NCI-H2196 (cell line): ENCODE results near the gene PDE8B.
"Not testable (repeated sequence)": the region's sequence is repeated elsewhere in the genome, so short reads cannot be mapped to it uniquely, and the experiment has no call there.

Experiments used
- DNase-seq: peaks from one replicate; lab custom pipeline; 2025; ENCODE audit not compliant: unreplicated experiment; lab: John Stamatoyannopoulos, UW

The PDE8B gene

GRCh38 chr5:77427998-77428397, 217.5 kb downstream of the PDE8B start:
- DNase-seq, result no peak

DNA sequence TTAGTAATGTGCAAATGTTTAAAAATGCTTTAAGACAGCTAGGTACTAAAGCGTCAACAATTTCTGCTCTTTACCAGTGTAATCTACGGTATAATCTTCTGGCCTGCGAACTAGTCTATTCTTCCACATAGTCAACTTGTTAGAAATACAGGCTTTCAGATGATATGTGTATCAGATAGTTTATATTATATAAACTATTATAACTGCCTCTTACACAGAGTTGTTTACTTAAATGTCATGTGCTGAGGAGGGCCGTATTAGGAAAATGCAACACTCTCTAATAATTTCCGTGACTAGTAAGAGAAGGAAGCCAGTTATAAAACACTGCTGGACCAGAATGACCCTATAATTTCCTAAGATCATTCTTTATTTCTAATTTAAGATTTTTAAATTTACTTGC, 218.0 kb downstream of the PDE8B start:
- no peak for DNase-seq

DNA sequence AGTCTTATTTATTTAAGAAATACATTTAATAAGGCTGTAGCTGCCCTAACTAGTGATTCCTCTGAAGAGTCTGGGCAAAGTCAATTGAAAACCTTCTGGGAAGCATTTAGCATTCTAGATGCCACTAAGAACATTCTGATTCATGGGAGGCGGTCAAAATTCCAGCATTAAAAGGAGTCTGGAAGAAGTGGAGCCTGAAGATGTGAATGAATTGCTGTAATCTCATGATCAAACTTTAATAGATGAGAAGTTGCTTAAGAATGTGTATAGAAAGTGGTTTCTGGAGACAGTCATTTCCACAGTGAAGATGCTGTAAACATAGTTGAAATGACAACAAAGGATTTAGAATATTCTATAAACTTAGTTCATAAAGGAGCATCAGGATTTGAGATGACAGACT, 220.2 kb downstream of the PDE8B start:
- no peak for DNase-seq

- no peak for DNase-seq
These were observed 220.8 kb downstream of the PDE8B start for GRCh38 chr5:77431286-77431685.

- DNase-seq, result no peak
These were observed 221.2 kb downstream of the PDE8B start for GRCh38 chr5:77431719-77432118.

GRCh38 chr5:77437194-77437593, 226.7 kb downstream of the PDE8B start:
- peak; percentile 33 for DNase-seq

DNA sequence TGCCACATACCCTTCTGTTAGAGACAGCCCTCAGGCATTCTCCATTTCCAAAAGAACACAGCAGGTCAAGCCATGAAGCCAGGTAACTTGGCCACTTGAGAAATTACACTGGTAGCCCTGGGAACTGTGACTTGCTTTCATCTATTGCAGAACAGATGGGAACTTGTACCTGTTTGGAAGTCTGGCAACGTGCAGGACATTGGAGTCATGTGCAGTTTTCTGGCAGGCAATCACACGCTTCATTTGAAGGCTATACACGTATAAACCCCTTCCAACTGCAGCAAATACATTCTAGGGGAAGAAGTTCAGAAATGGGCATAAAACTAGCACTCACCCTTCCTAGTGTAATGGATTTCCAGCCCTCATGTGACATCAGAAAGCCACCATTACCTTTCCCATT, 227.6 kb downstream of the PDE8B start:
- DNase-seq, result no peak

DNA sequence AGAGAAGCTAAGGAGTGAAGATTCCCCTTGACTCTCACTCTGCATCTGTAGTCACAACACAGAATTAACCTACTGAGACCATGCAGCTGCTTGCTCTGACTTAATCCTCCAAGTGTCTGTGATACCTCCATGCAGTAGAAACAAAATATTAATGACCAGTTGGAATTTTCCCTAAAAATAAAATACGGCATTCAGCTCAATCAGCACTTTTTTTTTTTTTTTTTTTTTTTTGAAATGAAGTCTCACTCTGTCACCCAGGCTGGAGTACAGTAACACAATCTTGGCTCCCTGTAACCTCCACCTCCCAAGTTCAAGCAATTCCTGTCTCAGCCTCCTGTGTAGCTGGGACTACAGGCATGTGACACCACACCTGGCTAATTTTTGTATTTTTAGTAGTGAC, 233.2 kb downstream of the PDE8B start:
- no peak for DNase-seq

DNA sequence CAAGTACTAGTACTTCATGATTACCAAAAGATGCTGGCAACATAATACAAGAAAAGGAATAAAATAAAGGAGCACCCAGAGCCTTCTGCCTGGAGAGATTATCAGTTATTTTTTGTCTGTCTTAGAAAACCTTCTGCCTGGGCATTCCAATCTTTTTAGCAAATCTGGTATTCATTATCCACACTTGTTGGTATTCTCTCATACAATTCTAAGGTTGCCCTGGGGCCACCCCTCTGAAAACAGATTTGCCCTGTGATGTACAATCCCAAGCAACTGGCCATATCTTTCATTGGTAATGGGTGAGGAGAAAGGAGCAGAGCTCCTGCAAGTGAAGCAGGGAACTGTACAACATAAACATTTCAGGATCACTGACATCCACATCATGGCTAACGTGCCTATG, 233.9 kb downstream of the PDE8B start:
- DNase-seq, result no peak

GRCh38 chr5:77448831-77449230, 238.4 kb downstream of the PDE8B start:
- no peak for DNase-seq

DNA sequence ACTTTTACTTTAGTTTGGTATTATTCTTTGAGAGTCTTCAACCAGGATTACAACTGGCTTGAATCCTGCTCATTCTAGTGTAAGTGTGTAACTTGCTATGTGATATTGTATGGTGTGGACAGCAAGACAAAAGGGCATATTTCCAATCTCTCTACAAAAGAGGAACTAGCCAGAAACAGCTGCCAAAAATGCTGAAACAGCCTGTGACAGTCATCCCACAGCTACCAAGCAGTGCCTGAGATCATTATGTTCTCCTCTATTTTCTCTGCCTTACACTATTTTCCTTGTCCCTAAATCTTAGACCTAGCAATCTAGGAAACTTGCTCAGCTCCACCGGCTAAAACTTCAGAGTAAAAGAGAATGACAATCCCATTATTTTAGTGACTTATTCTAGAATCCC, 238.8 kb downstream of the PDE8B start:
- no peak for DNase-seq

- no peak for DNase-seq
These were observed 239.5 kb downstream of the PDE8B start for GRCh38 chr5:77449981-77450380.

DNA sequence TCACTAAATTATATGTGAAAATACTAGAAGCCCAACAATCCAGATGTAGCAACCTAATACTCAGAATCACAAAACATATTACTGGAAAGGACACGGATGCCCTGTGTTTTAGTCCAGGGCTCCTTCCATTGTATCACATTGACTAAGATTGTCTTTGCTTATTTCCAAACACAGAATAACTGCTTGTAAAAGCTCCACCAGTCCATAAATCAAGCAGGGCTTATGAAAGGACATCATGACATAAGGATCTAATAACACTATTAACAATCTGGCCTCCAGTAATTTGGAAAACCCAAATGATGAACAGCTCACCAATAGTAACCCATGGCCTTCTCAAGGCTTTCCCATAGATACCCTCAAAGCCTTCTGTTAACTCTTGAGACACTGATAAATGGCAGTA, 241.9 kb downstream of the PDE8B start:
- no peak for DNase-seq

DNA sequence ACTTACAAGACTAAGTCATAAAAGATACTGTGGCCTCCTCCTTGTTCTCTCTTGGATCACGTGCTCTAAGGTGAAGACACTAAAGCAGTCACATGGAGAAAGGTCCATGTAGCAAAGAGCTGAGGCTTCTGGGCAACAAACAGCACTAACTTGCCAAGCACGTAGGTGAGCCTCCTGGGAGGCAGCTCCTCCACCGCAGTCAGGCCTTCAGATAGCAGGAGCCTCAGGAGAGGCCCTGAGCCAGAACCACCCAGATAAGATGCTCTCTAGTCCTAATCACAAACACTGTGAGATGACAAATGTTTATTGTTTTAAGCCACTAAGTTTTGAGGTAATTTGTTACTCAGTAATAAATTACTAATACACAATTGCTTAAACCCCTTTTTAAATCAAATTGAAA, 243.6 kb downstream of the PDE8B start:
- DNase-seq, result no peak

- no peak for DNase-seq
These were observed 250.8 kb downstream of the PDE8B start for GRCh38 chr5:77461287-77461686.

- DNase-seq, result no peak
These were observed 253.4 kb downstream of the PDE8B start for GRCh38 chr5:77463905-77464304.

DNA sequence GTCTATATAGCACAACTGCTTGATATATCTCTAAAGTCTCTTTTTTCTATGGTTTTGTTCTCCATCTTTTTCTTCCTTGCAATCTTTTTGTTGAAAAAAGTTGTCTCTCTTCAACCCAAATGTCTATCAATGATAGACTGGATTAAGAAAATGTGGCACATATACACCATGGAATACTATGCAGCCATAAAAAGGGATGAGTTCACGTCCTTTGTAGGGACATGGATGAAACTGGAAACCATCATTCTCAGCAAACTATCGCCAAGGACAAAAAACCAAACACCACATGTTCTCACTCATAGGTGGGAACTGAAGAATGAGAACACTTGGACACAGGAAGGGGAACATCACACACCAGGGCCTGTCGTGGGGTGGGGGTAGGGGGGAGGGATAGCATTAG, 258.4 kb downstream of the PDE8B start:
- DNase-seq, result not testable (repeated sequence)

GRCh38 chr5:77475041-77475440, 264.6 kb downstream of the PDE8B start:
- not testable (repeated sequence) for DNase-seq
